Upper lobe of right lung (tissue), 1 donor: ENCODE results near the gene GAA. TPM values are rescaled to one million over a fixed set of nuclear protein-coding genes. Genes with fewer than 3 reads are reported as not detected.

Experiments used
- ATAC-seq: fragments of 200-7000 bp; cut with Tn5 transposase; one replicate; pipeline ENCODE4 v1.9.1; 2020; ENCODE audit warnings: mild to moderate bottlenecking, moderate library complexity
- DNase-seq: peaks from one replicate; pipeline ENCODE4 v3.0.0-alpha.2; 2020
- H3K27ac ChIP-seq: fragments of 200-600 bp; one replicate; pipeline ENCODE4 v1.8.0; 2022
- H3K27me3 ChIP-seq: fragments of 200-600 bp; one replicate; pipeline ENCODE4 v1.8.0; 2022; ENCODE audit warnings: mild to moderate bottlenecking
- H3K36me3 ChIP-seq: fragments of 200-600 bp; one replicate; pipeline ENCODE4 v1.8.0; 2022
- H3K4me1 ChIP-seq: fragments of 200-600 bp; one replicate; pipeline ENCODE4 v1.8.0; 2022
- H3K4me3 ChIP-seq: fragments of 200-600 bp; one replicate; pipeline ENCODE4 v1.8.0; 2022; ENCODE audit warnings: mild to moderate bottlenecking
- H3K9me3 ChIP-seq: fragments of 200-600 bp; one replicate; pipeline ENCODE4 v1.8.0; 2022
- CTCF ChIP-seq: fragments of 200-600 bp; IDR thresholded peaks from one replicate; pipeline ENCODE4 v1.8.0; 2022; ENCODE audit warnings: antibody characterized with exemption
- intact Hi-C: fragments of 100-400 bp; cut with DNase I; formaldehyde crosslinking; loops from one replicate; pipeline ENCODE4 v1.11.0; 2022
- total RNA-seq: library from RNA; stranded (reverse); fragmentation: NEBNext Ultra II Directional; extraction: Animal tissue kit (Norgen Biotek cat#: 25700); gene quantifications from one replicate; pipeline ENCODE4 v1.2.1, GENCODE V29; 2021
- donor health status: DM: no; HTN: yes; CAD: no; lungs with severe emphysema.

The GAA gene
- total RNA-seq, 1 donor from 2014 or later: 99.1 TPM

GRCh38 chr17:80106176-80106575, 4.8 kb downstream of the GAA start:
- H3K9me3 ChIP-seq: no peaks in the 10 kb centered on the region
- ATAC-seq (no peak), DNase-seq (peak; percentile 46)
- H3K4me1 ChIP-seq: peaks cover 8% of the 10 kb centered on the region
- no peaks in the 10 kb centered on the region for H3K27me3 ChIP-seq
- intact Hi-C loops: no loop called here
- no peak for TF ChIP-seq CTCF
- peaks cover 3% of the 10 kb centered on the region for H3K36me3 ChIP-seq
- no peak overlapping the region for H3K4me3 ChIP-seq
- no peak overlapping the region for H3K27ac ChIP-seq

GRCh38 chr17:80106751-80107150, 5.4 kb downstream of the GAA start:
- no peaks in the 10 kb centered on the region for H3K9me3 ChIP-seq
- no peak for TF ChIP-seq CTCF
- no peak overlapping the region for H3K27ac ChIP-seq
- H3K27me3 ChIP-seq: no peaks in the 10 kb centered on the region
- DNase-seq: no peak
- ATAC-seq: no peak
- peaks cover 8% of the 10 kb centered on the region for H3K4me1 ChIP-seq
- intact Hi-C loops: no loop called here
- H3K36me3 ChIP-seq: peaks cover 3% of the 10 kb centered on the region
- H3K4me3 ChIP-seq: no peak overlapping the region

GRCh38 chr17:80107231-80108021, 6.0 kb downstream of the GAA start:
- peaks cover 3% of the 10 kb centered on the region for H3K36me3 ChIP-seq
- no peak overlapping the region for H3K27ac ChIP-seq
- no peak for TF ChIP-seq CTCF
- H3K4me1 ChIP-seq: peaks cover 2% of the 10 kb centered on the region
- H3K27me3 ChIP-seq: no peaks in the 10 kb centered on the region
- intact Hi-C loops: no loop called here
- H3K4me3 ChIP-seq: no peak overlapping the region
- DNase-seq (peak; percentile 61), ATAC-seq (no peak)
- H3K9me3 ChIP-seq: no peaks in the 10 kb centered on the region

- Histone ChIP-seq H3K27me3 (no peaks in the 10 kb centered on the region), H3K27ac (no peak overlapping the region), H3K4me3 (no peak overlapping the region), H3K9me3 (no peaks in the 10 kb centered on the region), H3K4me1 (no peaks in the 10 kb centered on the region), H3K36me3 (peaks cover 3% of the 10 kb centered on the region)
- DNase-seq (peak; percentile 55), ATAC-seq (no peak)
- no peak for TF ChIP-seq CTCF
- intact Hi-C loops: no loop called here
Observed at GRCh38 chr17:80108036-80108971, 6.9 kb downstream of the GAA start.

- DNase-seq (no peak), ATAC-seq (no peak)
- no peak for TF ChIP-seq CTCF
- intact Hi-C loops: no loop called here
- H3K36me3 ChIP-seq: peaks cover 3% of the 10 kb centered on the region
- no peaks in the 10 kb centered on the region for H3K4me1 ChIP-seq
- no peak overlapping the region for H3K4me3 ChIP-seq
- no peak overlapping the region for H3K27ac ChIP-seq
- no peaks in the 10 kb centered on the region for H3K27me3 ChIP-seq
- H3K9me3 ChIP-seq: no peaks in the 10 kb centered on the region
Observed at GRCh38 chr17:80109066-80109660, 7.8 kb downstream of the GAA start.
